T follicular helper cell (primary cell): Measurements from ENCODE around the gene PPP2R2C.

Source experiments
- DNase-seq: peaks from one replicate; pipeline ENCODE4 v3.0.0-alpha.2; 2020; ENCODE audit warnings: low read depth

Gene PPP2R2C

GRCh38 chr4:6396696-6397236, 75.6 kb downstream of the PPP2R2C start:
- no peak for DNase-seq

- DNase-seq: no peak
These were observed 76.8 kb downstream of the PPP2R2C start for GRCh38 chr4:6395466-6396228.

GRCh38 chr4:6394671-6395081, 77.7 kb downstream of the PPP2R2C start:
- no peak for DNase-seq

GRCh38 chr4:6393544-6394475, 78.6 kb downstream of the PPP2R2C start:
- DNase-seq: no peak

- no peak for DNase-seq
These were observed 79.3 kb downstream of the PPP2R2C start for GRCh38 chr4:6393066-6393465.

- DNase-seq: no peak
These were observed 80.0 kb downstream of the PPP2R2C start for GRCh38 chr4:6392407-6392806.

GRCh38 chr4:6391852-6392188, 80.6 kb downstream of the PPP2R2C start:
- DNase-seq: no peak

GRCh38 chr4:6391186-6391851, 81.1 kb downstream of the PPP2R2C start:
- DNase-seq: no peak

- no peak for DNase-seq
These were observed 82.1 kb downstream of the PPP2R2C start for GRCh38 chr4:6390356-6390755.

GRCh38 chr4:6389142-6389825, 83.1 kb downstream of the PPP2R2C start:
- DNase-seq: no peak

GRCh38 chr4:6388713-6389112, 83.7 kb downstream of the PPP2R2C start:
- DNase-seq: no peak

GRCh38 chr4:6387946-6388345, 84.5 kb downstream of the PPP2R2C start:
- DNase-seq: no peak

GRCh38 chr4:6386091-6386490, 86.3 kb downstream of the PPP2R2C start:
- DNase-seq: no peak

GRCh38 chr4:6385288-6385687, 87.1 kb downstream of the PPP2R2C start:
- DNase-seq: no peak

GRCh38 chr4:6384541-6384940, 87.9 kb downstream of the PPP2R2C start:
- no peak for DNase-seq

- DNase-seq: no peak
These were observed 88.5 kb downstream of the PPP2R2C start for GRCh38 chr4:6383929-6384328.

GRCh38 chr4:6383009-6383404, 89.4 kb downstream of the PPP2R2C start:
- no peak for DNase-seq

GRCh38 chr4:6381571-6382123, 90.8 kb downstream of the PPP2R2C start:
- no peak for DNase-seq

- DNase-seq: no peak
These were observed 91.5 kb downstream of the PPP2R2C start for GRCh38 chr4:6380746-6381410.

- no peak for DNase-seq
These were observed 92.4 kb downstream of the PPP2R2C start for GRCh38 chr4:6379767-6380745.
